ENCODE measurements around the gene PFKL.

PFKL gene

DNA sequence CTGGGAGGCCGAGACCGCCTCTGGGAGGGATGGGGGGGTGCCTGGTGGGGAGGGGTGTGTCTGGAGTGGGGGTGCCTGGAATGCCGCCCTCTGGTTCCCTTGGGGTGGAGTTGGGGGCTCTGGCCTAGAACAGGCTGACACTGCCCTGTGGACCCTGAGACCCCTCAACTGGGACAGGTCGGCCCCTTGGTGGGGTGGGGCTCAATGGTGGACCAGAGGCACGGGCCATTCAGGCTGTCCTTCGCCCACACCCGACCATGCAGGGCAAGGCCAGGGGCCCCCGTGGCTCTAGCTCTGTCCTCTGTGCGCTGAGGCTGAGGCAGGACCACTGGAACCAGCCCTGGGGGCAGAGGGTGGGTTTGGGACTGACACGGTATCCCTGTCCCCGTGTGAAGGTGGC, 14.7 kb downstream of the PFKL start:
- DNase-seq: no peak

DNA sequence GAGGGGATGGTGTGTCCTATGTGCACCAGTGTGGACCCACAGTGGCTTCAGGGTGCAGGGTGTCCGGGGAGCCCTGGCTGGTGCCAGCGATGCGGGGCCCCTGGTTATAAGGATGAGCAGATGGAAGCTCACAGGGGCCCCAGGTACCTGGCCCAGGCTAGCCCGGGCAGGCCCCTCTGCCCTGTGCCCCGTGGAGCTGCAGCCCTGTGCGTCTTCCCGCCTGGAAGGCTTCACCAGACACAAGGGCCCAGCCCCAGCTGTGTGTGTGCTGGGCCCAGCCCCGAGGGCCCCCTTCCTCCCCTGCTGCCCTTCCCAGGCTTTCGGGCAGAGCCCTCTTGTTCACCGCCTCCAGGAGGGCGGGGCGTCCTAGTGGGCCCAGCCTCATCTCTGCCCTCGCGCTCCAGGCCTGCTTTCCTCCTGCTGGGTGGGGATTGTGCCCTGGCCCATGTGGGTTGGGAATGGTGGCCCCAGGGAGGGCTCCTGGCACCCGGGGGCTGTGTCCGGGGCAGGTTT, 15.9 kb downstream of the PFKL start:
- no peak for DNase-seq

DNA sequence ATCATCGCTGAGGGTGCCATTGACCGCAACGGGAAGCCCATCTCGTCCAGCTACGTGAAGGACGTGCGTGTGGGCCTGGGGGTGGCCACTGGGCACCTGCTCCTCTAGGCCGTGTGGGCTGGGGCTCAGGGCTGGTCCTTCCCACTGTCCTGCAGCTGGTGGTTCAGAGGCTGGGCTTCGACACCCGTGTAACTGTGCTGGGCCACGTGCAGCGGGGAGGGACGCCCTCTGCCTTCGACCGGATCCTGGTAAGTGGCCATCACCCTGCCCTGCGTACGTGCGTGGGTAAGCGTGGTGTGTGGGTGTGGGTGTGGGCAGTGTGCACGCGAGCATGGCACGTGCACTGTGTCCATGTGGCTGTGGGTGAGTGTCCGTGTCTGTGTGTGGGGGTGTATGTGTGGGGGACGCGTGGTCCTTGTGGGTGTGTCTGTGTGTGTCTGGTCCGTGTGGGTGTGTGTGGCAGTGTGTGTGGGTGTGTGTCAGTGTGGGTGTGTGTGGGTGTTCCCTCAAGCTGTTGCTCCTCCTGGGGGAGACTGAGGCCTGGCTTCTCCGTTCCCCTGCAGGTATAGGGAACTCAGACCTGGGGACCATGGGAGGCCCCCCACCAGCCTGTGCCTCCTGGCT, 16.5 kb downstream of the PFKL start:
- DNase-seq: no peak

DNA sequence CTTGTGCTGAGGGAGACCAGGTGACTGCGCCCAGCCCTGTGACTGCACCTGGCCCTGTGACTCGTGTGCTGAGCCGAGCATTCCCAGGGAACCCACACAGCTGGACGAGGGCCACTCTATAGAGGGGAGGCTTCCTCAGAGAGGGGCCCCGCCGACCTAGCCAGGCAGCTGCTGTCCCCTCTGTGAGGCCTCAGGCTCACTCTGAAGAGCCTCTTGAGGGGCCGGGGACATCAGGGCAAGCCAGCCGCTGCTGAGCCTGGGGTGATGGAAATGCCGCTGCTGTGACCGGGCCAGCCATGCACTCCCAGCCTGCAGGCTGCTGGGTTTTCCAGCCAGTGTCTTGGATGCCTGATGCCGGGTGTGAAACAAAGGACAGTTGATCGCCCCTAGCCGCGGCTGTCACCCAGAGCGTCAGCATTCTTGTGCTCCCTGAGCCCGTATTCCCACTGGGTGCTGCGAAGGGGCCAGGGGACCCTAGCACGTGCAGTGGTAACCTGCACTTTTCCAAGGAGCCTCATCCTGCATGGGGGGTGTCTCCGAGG, 17.5 kb downstream of the PFKL start:
- DNase-seq: no peak

DNA sequence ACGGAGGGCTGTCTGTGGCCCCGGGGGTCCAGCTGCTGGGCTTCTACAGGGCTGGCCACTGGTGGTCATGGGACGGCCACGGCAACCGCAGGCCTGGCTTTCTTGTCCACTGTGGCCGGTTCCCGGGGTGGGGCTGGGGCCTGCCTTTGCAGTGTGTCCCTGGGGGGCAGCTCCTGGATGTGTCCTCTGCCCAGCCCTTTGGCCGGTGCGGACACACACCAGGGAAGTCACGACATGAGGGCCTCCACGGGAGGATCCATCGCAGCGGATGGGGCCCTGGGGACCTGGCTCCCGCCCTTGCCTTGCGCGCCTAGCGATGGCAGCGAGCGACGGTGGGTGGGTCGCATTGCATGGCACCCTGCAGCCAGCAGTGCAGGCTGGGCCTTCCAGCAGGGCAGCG, 18.0 kb downstream of the PFKL start:
- no peak for DNase-seq

DNA sequence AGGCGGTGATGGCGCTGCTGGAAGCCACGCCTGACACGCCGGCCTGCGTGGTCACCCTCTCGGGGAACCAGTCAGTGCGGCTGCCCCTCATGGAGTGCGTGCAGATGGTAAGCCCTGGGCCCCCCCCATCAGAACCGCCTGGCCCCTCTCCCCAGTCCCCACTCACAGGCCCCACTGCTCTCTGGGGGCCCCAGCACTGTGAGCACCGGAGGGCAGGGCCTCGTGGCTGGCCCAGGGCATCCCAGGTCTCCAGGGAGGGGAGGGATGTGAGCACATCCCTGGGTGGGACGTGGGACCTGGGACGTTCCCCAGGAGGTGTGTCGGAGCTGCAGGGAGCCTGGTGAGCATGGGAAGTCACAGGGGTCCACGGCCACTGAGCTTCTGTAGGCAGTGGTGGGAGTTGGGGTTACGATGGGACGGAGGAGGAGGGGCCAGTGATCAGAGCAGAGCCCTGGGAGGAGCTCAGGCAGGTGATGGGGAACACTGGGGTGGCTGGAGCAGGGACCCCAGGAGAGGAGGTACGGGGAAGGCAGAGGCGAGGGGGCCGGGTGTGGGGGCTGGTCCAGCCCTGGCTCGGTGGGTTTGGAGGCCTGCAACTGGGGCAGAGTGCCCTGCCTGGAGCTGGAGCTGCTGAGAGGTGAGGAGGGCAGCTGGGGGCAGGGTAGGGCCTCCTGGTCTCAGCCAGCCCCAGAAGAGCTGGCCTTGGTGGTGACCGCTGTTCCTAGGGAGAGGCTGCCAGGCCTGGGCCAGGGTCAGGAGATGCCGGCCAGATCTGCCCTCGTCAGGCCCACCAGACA, 18.8 kb downstream of the PFKL start:
- DNase-seq: no peak

DNA sequence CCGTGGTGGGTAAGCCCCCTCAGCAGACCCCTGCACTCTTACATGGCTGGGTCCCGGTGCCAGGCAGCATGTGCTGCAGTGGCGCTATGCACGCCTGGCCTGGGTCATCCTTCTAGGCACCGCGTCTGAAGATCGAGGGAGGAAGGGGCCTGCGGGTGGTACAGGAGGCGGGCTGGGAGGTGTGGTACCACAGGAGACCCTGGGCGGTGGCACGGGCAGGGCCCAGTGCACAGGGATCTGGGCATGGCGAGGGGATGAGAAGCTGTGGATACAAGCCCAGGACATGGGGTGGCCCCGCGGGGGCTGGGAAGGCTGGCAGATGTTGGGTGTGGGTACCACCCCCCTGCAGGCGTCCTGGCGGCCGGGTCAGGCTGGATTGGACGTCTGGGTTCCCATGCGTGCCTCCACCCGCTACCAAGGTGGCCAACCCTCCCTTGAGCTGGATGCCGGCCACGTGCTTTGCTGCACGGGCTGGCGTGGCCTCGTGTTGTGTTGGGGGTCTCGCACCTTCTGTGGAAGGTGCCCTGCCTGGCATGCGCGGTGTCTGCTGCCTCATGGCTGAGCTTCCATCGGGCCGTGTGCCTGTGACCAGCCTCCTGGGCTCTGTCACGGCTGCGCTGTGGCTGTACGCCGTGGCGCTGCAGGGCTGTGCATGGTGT, 19.7 kb downstream of the PFKL start:
- no peak for DNase-seq

DNA sequence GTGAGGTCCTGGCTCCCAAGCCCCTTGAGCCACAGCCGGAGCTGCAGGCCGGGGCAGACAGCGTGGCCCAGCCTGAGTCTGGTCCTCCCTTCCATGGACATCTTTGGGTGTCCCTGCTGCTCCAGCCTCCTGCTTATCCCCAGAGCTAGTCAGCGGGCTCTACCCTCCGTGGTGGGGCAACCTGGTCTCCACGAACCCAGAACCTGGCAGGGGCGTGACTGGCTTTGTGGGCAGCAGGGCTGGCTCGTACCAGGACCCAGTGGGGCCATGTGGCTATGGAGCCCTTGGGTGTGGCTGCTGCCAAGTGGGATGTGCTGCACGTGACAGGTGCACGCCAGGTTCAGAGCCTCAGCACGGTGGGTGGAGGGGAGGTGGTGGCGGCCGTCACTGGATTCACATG, 21.0 kb downstream of the PFKL start:
- no peak for DNase-seq

DNA sequence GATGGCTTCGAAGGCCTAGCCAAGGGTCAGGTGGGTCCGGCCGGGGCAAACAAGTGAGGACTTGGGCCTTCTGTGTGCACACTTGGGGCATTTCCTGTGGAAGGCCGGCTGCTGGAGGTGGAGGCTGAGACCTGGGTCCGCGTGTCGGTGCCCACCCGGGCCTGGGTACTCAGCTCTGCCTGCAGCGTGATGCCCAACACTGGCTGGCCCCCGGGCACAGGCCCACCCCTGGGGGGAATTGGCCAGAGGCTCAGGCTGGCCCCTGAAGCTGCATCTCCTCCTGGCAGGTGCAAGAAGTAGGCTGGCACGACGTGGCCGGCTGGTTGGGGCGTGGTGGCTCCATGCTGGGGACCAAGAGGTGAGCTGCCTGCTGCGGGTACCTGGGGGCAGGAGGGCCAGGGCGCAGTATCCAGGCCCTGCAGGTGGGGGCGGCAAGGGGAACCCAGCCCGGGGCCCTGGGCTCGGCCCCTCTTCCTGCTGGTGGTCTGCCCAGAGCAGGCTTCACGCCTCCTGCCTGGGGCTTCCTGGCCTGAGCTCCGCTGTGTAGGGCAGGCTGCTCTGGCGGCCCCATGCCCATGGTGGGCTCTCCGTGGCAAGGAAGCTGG, 22.1 kb downstream of the PFKL start:
- DNase-seq: no peak

DNA sequence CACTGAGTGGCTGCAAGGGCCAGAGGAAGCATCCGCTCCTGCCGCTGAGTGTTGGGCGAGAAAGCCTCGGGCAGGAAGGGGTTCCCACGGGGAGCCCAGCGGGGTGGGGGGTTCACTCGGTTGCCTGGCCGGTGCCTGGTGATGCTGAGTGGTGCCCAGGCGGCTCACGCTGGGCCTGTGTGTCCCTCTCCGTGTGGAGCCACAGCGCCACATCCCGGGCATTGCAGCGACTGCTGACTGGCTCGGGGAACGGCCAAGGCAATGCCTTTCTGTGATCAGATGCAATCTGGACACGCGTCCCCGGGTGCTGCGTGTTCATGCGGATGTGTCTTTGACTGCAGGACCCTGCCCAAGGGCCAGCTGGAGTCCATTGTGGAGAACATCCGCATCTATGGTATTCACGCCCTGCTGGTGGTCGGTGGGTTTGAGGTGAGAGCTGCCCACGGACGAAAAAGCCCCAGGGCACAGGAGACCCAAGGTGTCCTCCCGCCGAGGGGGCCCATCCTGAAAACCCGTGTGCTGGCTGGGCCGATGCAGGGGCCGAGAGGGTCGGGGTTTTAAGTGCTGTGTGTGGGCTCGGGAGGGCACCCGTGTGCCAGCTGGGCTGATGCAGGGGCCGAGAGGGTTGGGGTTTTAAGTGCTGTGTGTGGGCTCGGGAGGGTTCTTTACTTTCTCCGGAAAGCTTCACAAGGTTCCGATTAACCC, 22.9 kb downstream of the PFKL start:
- DNase-seq: no peak

DNA sequence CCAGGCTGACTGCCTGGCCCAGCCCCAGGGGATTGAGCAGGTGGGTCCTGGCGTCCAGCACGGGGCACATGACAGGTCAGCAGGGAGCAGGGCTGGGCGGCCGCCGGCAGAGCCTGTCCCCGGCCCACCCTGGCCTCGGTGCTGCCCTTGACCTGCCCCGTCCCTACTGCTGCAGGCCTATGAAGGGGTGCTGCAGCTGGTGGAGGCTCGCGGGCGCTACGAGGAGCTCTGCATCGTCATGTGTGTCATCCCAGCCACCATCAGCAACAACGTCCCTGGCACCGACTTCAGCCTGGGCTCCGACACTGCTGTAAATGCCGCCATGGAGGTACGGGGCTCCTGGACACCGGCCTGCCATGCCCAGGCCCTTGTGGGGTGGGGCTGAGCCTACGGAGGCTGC, 23.7 kb downstream of the PFKL start:
- DNase-seq: no peak

DNA sequence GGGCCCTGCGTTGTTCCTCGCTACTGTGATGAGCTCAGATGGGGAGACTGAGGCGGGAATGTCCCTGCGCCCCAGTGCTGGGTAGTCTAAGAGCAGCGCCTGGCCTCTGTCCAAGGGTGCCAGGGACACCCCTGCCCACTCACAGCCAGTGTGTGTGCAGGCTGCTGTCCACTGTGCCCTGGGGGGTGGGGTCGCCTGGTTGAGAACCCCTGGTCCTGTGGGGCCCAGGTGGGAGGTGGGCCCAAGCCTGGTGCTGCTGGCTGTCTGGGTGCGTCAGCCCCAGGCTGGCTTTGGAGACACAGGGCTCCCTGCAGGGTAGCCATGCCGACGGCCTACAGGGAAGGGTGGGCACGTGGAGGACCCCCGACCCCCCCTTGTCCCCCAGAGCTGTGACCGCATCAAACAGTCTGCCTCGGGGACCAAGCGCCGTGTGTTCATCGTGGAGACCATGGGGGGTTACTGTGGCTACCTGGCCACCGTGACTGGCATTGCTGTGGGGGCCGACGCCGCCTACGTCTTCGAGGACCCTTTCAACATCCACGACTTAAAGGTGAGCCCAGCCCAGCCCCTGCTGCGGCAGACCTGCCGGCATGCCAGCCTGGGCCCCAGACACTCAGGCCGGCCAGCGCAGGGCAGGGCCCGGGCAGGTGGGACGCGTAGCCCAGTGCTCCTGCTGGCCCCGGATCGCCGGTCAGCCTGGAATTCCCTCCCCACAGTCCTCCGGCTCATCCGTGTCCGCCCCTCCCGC, 24.4 kb downstream of the PFKL start:
- no peak for DNase-seq

DNA sequence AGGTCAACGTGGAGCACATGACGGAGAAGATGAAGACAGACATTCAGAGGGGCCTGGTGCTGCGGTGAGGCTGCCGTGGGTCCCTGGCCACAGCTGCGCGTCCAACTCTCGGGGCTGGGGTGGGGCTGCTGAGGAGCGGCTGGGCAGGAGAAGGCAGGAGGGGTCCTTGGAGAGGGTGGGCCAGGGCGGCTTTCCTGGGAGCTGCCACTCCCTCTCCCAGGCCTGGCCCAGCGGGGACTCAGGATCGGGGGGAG, 24.9 kb downstream of the PFKL start:
- DNase-seq: no peak

DNA sequence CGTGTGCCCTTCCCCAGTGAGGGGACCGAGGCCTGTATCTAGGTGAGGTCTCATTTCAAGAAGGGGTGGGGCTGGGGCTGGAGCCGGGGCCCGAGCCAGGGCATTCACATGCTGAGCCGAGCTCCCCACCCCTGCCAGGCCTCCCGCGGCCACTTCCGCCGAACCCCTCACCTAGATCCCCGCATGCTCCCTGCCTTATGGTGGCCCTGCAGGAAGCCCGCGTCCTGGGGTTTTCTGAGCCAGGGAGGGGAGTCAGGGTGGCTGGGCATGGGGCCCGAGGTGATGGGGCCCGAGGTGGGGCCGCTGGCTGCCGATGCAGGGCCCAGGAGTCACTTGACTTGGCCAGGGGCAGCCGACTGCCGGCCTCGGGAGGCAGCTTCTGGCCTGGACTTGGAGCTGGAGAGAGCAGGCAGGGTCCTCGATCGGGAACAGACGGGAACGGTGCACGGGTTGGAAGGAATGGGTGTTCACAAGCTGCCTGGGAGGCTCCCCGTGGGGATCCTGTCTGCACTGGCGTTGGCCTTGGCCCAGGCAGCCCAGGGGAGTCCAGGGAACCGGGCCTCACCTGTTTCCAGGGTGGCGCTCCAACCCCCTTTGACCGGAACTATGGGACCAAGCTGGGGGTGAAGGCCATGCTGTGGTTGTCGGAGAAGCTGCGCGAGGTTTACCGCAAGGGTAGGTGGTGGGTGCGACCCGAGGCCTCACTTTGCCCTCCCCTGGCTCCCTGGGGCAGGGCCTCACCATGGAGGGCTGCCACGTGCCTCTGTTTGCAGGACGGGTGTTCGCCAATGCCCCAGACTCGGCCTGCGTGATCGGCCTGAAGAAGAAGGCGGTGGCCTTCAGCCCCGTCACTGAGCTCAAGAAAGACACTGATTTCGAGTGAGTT, 25.8 kb downstream of the PFKL start:
- DNase-seq: no peak

DNA sequence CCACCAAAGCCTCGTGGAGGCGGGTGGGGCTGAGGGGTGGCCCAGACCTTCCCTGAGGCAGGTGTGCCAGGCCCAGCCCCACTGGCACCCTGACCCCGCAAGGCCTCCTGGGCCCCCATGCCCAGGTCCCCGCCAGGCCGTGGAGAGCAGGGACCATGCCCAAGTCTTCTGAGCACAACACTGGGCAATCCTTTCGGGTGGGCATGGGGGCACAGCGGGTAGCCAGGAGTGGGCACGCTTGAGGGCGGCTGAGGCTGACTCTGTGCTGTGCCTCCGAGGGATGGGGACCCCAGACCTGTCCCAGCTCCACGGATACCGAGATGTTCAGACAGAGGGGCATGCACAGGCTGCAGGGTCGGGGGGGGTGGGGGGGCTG, 26.4 kb downstream of the PFKL start:
- no peak for DNase-seq

DNA sequence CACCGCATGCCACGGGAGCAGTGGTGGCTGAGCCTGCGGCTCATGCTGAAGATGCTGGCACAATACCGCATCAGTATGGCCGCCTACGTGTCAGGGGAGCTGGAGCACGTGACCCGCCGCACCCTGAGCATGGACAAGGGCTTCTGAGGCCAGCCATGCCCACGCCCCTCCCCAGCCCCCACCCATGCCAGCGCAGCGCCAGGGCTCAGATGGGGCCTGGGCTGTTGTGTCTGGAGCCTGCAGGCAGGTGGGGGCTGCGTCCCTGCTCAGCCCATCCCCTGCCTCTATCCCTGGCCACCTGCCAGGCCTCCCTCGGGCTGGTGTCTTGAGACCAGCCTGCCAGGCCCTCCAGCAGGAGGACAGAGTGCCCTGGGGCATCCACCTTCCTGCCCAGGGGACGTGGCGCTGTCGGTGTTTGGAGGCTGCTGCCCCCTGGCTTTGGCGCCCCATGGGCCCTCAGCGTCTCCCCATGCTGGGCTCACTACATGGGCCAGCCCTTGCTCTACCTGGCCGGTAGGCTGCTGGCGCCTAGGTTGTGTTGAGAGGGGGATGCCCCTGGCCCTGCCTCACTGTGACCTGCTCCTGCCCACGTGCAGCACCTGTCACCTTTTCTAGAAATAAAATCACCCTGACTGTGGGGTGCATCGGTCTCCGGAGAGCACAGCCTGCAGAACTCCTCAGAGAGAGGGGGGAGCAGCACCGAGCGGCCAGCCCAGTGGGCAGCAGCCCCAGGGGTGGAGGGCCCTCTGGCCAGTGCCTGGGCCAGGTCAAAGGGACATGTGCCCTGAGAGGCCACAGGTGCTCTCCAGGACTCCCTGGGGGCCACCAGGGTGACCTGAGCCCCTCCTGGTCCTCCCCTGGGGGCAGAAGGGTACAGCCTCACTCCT, 27.1 kb downstream of the PFKL start:
- DNase-seq: no peak

DNA sequence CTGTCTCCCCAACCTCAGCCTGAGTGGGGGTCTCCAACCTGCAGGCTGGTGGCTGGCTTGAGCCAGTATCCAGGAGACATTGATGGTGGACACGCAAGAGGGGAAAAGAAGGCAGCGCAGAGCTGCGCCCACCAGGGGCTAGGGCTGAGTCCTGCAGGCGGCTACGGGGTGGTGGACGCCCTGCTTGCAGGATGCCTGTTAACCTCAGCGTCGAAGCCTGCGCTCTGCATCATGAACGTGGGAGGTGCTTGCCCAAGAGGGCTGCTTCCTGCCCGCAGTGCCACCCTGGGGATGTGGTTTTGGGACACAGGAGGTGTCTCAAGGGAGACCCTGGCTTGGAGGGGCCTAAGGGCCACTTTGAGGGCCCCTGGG, 27.7 kb downstream of the PFKL start:
- no peak for DNase-seq

DNA sequence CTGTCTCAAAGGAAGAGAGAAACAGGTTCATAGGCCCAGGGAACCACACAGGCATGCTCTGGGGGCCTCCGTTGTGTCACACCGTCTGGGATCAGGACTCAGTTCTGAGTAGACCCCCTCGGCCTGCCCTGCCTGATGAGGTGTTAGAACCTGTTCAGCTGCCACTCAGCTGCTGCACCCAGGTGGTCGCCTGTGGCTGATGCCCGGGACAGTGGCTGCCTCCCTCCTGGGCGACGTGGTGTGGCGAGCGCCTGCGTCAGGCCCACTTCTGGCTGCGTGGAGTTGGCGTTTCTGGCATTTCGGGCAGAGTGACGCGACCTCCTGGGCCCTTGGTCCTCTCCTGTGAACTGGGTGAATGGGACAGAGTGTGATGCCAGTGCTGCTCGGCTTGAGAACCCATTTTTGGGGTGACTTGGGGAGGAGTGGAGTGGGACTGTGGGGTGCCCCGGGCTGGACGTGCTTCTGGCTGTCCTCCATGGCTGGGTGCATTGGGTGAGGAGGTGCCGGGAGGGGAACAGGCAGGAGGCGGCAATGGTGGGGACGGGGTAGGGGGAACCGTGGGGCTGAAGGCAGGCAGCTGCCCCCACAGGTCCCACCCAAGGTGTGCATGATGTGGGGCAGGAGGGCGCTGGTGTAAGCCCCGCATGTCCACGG, 28.5 kb downstream of the PFKL start:
- DNase-seq: no peak

DNA sequence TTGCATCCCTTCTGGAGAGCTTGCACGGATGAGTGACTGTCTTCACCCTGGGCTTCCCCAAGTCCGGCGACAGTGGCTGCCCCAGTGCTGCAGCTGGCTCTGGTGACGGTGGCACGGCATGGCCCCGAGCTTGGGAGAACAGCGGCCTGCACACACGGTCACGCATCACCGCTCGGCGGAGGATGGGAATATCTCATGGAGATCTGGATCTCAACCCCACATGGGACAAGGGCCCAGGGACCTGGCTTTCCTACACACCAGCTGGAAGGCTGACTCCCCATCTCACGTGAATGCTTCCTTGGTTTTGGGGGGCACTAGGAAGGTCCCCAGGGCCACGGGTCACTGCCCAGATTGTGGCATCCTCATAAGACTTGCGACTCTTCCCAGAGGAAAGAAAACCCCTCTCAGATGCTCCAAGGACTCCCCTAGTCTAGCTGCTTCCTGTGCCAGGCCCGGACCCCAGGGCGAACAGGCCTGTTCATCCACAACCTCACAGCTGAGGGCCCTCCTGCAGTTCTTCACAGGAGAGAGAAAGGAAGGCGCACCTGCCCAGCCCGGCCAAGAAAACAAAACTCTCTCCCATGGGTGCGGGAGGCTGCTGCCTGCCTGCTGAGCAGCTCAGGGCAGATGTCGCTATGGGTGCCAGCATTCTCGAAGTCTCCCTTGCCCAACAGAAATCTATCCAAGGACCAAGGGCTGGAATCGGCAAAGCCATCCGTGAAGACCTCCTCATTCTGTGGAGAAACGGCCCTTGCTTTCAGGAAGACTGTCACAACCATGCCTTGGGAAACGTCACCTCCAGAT, 29.4 kb downstream of the PFKL start:
- no peak for DNase-seq

Data from cerebellar nuclear complex (tissue), 1 donor.